GM18498 (cell line): Measurements from ENCODE around the gene SHISA6.

Experiments used
- ATAC-seq: cut with Tn5 transposase; IDR thresholded peaks from one replicate; pipeline ENCODE4 v1.9.1; 2021; ENCODE audit warnings: mild to moderate bottlenecking, moderate library complexity; ENCODE audit not compliant: unreplicated experiment

The SHISA6 gene

DNA sequence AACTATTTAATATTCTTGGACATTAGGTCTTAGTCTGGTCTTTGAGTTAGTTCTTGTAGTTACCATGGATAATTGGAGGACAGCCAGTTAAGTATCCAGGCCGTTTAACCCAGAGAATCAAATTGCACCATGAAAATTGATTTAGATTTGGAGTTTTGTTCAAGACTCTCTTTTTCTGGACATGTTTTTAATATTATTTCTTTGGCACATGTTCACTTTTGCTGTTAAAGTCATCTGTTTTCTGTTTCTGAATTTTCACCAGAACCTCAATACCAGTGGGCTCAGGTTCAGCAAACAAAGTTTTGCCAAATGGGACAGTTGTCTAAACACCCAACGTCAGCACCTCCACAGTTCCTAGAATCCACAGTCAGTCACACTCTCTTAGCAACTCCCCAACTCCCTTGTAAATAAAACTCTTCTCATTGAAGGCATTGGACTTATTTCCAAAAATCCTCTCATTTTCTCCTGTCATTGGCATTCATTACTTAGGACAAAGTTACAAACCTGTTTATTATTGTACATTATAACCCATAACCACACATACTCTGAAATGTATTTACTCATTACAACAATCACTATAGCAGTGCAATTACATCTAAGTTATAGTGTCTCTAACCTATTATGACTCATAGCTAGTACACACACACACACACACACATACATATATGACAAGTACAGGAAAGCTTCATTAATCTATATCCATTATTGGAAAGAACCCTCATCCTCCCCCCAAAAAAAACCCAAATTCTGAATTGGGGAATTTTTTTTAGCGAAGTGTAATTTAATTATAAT lies 323.8 kb downstream of the SHISA6 start:
- ATAC-seq: no peak

DNA sequence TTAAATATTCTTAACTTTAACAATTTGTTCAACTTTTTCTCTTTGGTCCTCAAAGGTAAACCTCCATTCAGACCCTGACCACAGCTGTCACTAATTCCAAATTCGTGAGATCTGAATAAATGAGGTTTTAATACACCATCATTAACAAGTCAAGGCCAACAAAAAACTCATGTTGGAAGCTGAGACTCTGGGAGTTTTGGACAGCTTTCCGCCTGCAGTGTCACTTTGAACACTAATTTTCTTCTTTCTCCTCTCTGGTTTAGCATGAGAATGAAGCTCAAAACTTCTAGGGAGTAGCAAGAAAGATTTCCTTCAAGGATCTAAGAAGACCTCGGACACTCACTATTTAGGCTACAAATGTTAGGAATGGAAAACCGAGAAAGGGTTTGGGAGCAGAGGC lies 324.6 kb downstream of the SHISA6 start:
- no peak for ATAC-seq

DNA sequence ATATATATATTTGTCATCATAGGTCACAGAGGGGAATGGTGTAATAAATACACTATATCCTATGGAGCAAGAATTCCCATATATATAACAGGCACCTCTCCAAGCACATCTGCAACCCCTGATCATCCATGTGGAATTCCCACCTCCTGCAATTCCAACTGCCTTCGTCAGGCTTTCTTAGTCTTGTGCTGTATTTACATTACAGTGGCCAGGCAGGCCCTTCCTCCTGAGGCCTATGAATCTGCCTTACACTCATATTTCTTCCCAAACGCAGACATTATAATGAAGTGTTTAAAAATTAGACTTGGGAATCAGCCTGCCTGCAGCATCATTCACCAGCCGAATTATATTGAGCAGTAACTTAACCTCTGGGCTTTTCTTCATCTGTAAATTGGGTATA lies 338.0 kb downstream of the SHISA6 start:
- ATAC-seq: no peak

DNA sequence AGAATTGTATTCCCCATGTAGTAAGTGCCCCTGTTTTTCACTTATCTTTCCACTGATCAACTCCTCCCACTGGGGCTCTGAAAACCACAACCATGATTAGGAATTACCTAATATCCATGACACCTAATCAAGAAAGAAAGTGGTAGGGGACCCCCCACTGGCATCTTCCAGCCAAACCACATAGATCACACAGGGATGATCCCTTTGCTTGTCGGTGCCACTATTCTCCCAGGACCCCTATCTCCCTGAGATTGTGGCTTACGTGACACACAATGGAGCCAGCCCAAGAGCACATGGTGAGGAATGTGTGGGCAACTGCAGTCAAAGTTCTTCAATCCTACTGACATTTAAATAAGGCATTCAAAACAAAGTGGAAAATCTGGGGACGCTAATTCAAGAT lies 339.7 kb downstream of the SHISA6 start:
- no peak for ATAC-seq

DNA sequence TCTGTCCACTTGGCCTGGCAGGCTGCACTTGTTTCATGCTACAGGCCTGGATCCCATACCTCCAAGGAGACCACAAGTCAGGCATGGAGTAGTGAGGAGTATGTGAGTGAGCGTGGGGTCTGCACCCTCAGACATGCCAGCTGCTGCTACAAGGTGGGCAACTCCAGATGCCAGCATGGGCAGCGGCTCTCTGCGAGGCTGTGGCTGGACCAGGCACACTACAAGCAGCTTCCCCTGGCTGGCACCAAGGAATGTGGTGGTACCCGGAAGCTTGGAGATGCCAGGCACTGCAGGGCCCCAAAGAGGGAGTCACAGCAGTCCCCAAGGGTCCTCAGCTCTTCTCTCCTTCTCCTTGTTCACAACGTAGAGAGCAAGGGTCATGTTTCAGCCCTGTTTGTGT lies 341.2 kb downstream of the SHISA6 start:
- ATAC-seq: no peak

DNA sequence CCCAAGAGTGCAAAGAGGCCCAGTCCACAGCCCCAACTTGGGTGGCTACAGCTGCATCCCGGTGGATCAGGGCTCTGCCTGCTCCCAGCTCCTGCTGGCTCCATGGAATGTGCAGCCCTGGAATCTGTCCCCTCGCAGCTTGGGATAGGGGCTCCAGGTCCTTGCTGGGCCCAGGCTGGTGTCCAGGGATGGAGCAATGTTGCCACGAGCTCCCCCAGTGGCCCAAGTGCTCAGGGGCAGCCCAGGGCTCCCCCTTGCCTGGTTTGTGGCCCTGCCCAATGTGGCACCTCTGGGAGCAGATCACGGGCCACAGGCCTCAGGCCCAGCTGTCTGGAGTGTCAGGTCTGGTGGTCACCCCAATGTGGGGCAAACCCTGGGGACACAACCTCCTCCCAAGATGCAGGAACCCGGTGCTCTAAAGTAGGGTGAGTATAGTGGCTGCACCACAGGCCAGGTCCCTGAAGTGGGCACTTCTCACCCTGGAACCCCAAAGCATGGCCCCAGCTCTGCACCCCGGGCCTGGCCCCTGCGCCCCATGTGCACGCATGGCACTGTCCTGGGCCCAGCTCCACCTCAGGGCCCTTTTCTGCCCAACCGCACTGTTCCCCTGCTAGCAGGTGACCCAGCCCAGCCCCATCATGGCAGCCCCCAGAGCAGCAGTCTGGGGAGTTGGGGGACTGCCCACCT lies 342.4 kb downstream of the SHISA6 start:
- ATAC-seq: no peak

DNA sequence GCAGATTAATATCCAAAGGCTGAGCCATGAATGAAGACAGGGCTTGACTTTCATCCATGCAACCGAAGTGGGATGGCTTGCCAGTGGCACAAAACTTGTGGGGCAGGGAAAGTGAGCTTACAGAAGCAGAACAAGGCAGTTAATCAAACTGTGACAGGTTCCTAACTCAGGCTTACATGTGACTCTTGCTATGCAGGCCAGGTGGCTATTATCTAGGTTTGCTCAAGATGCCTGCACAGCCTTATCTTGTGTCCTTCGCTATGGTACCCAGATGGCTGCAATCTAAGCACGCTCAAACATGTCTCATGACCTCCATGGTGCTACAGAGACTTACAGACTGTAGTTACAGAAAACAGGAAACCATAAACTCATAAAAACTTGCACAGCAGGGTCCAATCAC lies 348.7 kb downstream of the SHISA6 start:
- ATAC-seq: no peak

DNA sequence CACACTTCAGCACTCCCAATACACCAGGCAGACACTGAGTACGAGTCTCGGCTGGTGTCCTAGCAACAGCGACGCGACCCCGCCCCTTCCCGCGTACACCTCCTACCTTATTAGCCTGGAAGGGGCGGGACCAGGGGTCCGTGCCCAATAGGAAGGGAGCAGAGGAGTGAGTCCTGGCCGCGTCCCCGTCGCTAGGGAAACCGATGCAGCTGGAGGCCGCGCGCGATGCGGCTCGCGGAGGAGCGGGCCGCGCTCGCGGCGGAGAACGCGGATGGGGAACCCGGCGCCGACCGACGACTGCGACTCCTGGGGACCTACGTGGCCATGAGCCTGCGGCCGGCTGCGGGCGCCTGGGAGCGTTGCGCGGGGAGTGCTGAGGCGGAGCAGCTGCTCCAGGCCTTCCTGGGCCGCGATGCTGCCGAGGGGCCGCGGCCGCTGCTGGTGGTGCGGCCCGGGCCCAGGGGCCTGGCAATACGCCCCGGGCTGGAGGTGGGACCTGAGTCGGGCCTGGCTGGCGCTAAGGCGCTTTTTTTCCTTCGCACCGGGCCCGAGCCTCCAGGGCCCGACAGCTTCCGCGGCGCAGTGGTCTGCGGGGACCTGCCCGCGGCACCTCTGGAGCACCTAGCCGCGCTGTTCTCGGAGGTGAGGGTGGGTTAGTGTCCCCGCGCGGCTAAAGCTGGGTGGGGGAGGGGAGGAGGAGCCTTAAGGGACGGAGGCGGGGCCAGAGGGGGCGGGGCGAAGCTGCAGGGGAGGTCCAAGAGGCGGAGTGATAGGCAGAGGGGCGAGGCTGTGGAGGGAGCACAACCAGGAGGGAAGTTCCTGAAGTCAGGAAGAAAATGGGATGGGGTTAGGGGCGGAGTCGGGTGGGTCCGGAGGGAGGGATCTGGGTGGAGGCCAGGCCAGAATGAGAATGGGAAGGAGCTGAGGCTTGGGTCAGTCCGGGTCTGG lies 357.5 kb downstream of the SHISA6 start, which contains the start of gene DNAH9:
Gene DNAH9 (plus strand): TSS at position 197 of the 948 bp plus-strand sequence. CDS start 29 bp downstream, at position 226.
- ATAC-seq: no peak

DNA sequence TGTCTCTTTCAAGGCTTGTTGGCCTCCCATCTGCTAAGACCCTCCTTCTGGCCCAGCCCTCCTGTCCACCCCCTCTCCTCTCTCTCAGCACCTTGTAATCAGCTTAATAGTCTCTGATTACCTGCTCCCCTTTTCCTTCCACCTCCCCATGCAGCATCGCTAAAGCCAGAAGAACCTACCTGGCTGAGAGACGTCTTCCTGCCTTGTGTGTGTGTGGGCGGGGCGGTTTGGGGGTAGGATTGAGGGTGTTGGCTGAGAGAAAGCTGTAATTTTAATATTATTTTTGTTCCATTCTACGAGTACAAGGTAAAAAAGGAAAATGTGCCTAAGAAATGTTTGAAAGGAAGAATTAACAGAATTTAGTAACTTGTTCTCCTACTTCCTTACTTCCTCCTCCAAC lies 360.6 kb downstream of the SHISA6 start:
- no peak for ATAC-seq

DNA sequence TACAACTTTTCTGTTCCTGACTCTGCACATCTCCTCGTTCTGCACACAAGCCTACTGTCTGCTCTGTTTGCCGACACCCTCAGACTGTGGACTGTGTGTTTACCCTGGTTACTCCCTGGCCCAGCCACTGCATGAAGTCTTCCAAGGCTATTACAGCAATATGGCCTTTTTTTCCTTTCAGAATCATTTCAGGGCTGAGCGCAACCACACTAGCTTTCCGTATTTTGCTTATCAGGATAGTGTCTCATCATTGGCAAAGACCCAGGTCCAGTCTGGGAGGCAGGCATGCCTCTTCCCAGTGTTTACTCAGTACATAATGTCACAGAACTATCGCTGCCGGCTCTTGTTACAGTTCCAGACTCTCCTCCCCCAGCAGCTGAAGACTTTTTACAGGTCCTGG lies 367.4 kb downstream of the SHISA6 start:
- ATAC-seq: no peak

DNA sequence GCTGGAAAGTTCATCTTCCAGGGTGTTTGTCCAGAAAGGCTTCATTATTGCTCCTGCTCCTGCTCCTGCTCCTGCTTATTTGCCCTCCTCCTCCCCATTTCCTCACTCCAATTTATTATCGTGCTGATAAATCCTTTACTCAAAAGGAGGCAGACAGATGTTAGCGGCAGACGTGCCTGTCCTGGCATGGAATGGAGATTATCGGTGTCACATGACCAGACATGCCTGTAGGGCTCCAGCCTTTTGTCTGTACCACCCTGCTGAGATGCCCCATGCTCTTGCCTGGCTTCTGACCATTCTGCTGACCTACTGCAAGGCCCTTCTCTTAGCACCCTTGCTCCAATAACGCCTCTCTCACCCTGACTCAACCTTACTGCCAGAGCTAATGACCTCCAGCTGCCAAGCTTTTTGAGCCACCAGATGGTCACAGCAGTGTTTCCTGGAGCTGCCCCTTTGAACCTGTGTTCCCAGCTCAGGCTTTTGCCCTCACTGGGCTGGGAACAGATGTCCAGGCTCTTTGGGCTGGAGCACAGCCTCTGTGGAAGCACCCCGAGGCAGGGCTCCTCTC lies 370.1 kb downstream of the SHISA6 start:
- no peak for ATAC-seq

DNA sequence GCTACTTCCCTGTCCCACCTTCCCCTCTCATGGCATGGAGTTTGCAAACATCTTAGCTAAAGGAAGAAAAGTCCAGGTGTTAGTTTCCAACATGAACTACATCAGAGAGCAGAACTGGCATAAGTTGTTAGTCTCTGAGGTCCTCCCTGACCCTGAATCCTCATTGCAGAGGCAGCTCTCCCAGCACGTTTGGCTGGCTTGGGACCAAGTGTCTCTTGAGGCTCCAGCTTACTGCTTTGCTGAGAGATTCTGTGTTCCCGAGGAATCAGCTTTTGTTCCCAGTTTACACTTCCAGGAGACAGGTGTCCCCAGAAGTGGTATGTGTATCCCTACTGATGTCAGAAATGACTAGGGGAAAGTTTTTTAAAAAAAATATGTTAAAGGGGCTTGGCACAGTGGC lies 371.9 kb downstream of the SHISA6 start:
- ATAC-seq: no peak
